GM12892 (cell line): ENCODE results near the gene LHFPL4.

Experiments used
- POLR2A ChIP-seq: IDR thresholded peaks from 2 replicates; pipeline ENCODE4 v1.6.1; 2011; ENCODE audit warnings: low read depth, low read length, control low read depth
- POLR2AphosphoS5 ChIP-seq: IDR thresholded peaks from 2 replicates; pipeline ENCODE4 v1.6.1; 2011; ENCODE audit warnings: low read depth, low read length, control low read depth

GRCh38 chr3:9548991-9549390 lies 4.6 kb downstream of the LHFPL4 start:
- TF ChIP-seq POLR2A = no peak
- TF ChIP-seq POLR2AphosphoS5 = no peak
